Suppressor macrophage (primary cell): ENCODE data around the gene FGF14.

Source experiments
- DNase-seq, 4 experiments: peaks; one replicate each; pipeline ENCODE4 v3.0.0-alpha.2; 2020 to 2022

FGF14 gene

GRCh38 chr13:102240110-102240509 is 161.7 kb downstream of the FGF14 start:
- no peak for DNase-seq

DNA sequence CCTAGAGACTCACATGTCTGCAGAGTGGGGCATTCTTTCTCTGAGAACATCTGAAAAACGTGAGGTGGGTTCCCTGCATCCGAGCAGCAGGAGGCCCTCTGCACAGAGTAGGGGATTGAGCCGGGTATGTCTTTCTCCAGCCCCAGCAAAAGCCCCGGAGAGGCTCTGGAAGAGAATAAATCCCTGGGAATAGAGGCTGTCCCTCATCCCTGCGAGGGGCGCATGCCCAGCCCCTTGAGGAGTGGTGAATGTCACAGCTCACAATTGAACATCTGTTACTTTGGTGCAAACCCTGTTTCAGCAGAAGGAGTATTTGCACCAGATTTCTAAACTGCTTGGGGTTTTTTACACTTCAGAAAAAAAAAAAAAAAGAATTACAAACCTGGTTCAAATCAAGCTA is 164.6 kb downstream of the FGF14 start:
- no peak for DNase-seq

- DNase-seq, result no peak
Observed at GRCh38 chr13:102236830-102237229, 165.0 kb downstream of the FGF14 start.

DNA sequence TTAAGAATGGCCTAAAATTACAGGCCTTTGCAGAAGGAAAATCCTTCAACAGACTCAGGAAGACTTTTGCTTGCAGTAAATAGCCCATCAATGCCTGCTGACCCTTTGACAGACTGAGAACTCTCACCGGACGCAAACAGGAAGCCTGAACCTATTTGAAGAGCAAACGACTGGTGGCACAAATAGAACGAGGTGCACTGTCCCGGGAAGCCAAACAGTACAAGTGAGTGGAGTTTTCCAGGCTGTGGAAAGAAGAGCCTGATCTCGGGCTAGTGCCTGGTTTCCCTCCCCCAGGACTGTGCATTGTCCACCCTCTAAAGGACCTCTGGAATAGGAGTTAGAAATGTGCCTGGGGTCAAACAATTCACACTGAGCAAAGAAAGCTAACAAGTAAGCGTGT is 165.5 kb downstream of the FGF14 start:
- DNase-seq, result no peak

DNA sequence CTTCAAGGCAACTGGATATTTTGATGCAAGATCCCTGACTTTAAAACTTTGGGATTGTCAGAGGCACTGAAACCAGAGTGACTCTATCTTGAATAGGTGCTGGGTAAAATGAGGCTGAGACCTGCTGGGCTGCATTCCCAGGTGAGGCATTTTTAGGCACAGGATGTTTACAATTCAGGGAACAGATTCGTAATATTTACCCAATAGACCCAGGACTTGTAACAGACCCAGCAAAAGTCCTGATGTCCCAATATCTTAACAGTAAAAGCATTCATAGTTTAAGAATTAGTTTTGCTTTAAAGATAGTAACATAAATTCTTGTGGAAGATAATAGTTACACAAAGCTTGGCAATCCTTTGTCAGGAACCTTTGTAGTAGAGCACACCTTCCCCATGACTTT is 166.2 kb downstream of the FGF14 start:
- DNase-seq, result no peak

- DNase-seq, result no peak
Observed at GRCh38 chr13:102234618-102235017, 167.2 kb downstream of the FGF14 start.

DNA sequence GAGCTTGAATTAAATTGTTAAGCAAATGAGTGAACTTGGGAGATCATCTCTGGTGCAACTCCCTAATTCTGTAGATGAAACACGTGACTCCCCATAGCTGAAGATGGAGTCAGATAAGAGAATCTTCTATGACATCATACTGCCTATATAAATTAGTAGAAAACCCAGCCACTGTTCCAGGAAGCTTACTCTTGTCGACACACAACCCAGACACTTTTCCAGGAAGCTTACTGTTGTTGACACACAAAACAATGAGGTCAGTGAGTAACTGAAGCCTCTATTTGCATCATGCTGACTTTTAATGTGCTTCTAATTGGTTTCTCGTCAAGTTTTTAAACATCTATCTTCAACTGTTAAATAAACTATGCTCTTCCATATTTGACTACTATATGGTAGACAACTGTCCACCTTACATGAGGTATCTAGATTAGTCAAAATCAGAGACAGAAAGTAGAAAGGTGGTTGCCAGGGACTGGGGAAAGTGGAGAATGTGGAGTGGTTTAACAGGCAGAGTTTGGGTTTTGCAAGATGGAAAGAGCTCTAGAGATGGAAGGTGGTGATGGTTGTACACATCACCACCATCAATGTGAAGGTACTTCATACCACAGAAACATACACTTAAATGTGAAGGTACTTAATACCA is 168.2 kb downstream of the FGF14 start:
- DNase-seq, result no peak

DNA sequence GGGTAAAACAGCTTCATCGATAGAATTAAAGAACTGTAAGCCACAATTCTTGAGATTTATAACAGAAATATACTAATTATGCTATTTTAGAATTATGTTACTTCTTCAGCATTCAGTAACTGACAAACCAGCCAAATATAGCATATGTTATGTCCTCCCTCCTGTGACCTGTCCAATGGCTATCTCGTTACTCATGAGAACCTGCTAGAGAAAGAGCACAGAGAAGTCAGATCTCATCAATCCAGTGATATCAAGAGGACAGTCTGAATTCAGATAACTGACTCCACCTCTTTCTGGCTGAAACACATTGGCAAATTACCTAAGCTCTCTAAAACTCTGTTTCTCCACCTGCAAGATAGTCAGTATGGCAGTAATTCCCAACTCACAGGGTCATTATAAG is 170.4 kb downstream of the FGF14 start:
- DNase-seq, result no peak

DNA sequence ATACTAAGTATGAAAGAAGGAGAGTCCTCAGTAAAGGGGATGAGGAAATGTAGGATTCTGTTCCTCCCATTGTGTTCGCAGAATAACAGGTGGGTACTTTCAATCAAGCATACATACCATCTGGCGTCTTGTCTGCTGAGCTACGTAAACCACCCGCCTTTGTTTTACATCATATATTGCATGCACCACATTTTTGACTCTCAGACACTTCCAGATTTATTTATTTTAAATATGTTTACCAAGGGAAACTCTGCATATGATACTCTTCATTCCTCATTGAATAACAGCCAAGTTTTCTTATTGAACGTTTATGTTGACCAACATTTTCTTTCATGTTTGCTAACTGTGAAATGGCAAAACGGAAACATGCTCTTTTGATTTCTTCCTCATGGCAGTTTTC is 174.1 kb downstream of the FGF14 start:
- no peak for DNase-seq

- no peak for DNase-seq
Observed at GRCh38 chr13:102226591-102226990, 175.3 kb downstream of the FGF14 start.

GRCh38 chr13:102225892-102226291 is 176.0 kb downstream of the FGF14 start:
- DNase-seq, result no peak

GRCh38 chr13:102220681-102221228 is 181.1 kb downstream of the FGF14 start:
- no peak for DNase-seq

DNA sequence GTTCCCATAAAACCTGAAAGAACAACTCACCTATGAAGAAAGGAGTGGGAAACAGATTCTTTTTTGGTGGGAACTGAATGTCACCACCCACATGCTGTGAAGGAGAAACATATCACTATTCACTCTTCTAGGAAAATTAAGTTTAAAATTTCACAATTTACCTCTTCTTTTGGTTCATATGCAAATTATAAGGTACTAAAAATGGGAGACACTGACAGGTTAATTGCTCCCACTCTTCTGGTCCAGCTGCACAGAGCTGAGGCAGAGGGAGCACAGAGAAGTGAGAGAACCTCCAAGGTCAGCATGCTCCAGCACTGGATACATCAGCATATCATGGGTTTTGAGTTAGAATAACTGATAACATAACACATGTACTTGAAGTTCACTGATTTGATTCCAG is 186.9 kb downstream of the FGF14 start:
- DNase-seq, result no peak

DNA sequence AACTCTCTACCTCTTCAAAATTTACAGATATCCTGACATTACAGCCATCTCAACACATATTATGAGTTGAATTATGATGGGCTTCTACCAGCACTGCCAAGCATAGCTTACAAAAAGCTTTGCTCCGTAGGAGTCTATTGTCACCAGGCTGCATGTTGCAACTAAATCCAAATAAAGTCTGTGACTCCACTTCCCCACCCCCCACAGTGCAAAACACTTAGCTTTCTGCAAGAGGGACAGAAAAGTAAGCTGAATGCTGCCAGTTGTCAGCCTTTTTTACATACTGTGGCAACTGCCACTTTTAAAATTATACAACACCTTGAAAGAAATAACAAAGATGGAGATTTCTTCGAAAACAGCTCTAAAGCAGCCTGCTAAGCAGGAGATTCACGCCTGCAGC is 189.1 kb downstream of the FGF14 start:
- DNase-seq, result no peak

- DNase-seq, result no peak
Observed at GRCh38 chr13:102208347-102208746, 193.5 kb downstream of the FGF14 start.

DNA sequence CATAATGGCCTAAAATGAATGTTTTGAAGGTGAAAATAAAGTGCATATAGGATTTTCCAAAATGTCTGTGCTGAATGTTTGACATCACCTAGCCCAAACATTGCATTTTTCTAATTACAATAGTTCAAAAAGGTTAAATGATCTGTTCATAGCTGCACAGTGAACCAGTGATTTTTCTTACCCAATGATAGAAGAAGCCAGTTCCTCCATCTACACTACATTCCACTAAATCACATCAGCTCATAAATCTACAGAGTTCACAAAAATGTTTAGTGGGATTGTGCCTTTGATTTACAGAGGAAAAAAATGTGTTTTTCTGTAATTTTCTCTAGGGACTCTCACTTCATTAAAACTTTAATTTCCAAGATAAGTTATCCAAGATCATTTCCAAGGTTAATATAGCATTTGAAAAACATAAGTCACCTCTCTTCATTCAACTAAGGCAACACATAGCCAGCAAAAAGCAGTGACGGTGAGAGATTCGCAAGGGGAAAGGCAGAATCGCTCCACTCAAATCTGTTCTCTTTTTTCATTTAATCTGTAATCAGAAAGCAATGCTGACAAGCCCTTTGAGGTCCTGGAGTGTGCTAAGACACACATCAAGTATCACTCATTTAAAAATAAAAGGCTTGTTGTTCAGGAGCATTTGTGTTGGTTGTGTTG is 194.0 kb downstream of the FGF14 start:
- DNase-seq, result no peak

DNA sequence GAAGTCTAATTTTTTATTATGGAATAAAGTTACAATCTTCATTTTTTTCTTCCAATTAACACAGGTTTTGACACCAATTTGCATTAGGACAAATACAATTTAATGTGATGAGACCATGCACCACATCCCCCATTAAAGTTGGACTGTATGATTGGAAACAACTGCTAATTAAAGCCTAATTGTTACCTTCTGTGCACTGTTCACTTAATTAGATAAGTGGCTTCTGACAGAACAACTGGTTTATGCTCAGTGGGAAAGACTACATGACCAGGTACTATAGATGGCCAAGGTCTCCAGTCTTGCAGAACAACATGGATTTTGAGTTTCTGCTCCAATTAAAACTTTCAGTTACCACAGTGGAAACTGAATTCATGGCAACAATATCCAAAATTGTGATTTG is 198.1 kb downstream of the FGF14 start:
- DNase-seq, result no peak

- DNase-seq, result no peak
Observed at GRCh38 chr13:102198418-102199311, 203.2 kb downstream of the FGF14 start.

DNA sequence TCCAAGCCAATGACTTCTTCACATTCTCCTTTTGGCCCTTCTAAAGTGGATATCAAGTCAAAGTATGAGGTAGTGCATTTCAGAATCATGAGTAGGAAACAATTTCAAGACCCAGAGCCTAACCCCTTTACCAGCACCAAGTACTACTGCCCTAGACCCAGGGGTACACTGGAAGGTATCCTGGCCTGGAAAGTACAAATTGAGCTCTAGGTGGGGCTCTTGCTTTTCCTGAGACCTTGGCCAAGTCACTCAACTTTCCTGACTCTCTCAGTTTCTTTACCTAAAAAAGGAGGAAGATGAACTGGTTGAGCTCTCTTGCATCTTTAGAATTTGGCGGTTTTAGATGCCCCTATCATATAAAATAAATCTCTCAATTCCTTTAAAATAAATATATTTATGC is 204.7 kb downstream of the FGF14 start:
- no peak for DNase-seq

DNA sequence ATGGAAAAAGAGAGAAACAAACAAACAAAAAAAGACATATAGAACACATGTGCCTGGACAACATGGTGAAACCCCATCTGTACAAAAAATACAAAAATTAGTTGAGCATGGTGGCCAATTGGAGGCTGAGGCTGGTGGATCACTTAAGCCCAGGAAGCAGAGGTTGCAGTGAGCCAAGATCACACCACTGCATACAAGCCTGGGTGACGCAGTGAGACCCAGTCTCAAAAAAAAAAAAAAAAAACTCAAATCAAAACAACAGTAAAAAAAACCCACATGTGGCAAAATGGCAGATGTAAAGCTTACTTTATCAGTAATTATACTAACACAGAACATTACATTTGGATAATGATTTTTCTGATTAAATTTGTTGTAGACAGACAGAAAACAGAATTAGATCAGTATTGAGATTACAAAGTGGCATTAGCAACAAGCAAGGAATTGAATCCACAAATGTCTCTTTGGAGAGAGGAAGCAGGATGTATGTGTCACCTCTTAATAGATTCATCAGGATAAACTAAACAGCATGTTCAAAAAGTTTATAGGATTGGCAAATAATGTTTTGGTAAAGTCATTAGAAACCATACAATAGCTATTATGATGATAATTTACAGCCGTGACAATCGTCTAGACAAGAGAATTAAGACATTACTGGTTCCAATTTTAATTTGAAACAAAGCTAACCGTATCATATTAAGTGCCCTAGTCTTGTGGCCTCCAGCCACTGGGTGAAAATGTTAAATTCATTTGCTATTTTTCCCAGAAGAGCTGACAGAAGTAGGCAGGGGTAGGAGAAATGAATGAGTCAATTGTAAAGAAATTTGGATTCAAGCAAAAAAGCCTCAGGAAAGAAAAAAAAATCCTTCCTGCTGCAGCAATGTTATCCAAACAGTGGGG is 206.0 kb downstream of the FGF14 start:
- DNase-seq, result no peak

DNA sequence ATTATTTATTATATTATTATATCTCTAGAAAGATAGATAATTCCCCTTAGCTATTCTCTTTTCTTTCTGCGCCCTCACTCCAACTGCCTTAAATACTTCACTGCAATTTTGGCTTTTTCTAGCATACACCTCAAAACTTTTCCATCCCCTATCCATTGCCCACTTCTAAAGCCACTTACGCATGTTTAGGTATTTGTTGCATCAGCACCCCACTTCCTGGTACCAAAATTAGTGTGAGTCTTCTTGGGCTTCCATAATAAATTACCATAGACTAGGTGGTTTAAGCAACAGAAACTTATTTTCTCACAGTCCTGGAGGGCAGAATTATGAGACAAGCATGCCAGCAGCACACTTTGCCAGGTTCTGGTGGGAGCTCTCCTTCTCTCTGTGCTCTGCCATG is 209.0 kb downstream of the FGF14 start:
- no peak for DNase-seq

DNA sequence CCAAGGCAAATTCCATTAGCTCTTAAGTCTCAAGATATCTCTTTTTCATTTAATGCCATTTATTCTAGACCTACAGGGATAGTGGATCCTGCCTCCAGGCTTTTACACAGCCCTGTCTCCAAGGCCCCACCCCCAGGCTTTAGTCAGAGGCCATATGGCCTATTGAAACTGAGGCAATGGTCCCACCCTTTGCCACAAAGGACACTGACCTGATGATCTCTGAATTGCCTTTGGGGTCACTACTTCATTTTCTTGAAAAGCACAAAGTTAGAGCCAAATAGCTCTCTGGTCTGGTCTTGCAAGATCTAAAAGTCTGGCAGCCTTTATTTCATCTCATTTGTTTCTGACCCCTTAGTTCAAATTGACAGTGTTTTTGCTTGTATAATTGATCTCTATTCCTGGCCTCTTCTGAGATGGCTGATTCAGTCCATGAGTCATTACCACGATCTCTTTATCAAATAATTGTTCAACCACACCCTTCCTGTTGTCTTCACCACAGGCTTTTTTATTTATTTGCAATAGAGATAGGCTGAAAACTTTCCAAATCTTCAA is 209.8 kb downstream of the FGF14 start:
- DNase-seq, result no peak
